Right ventricle myocardium inferior (tissue), 1 donor: ENCODE measurements around the gene MEP1B. TPM values are rescaled to one million over a fixed set of nuclear protein-coding genes. Genes with fewer than 3 reads are reported as not detected.

Experiments used
- ATAC-seq: fragments of 200-7000 bp; cut with Tn5 transposase; one replicate; pipeline ENCODE4 v1.9.1; 2020; ENCODE audit warnings: mild to moderate bottlenecking, moderate library complexity
- DNase-seq: peaks from one replicate; pipeline ENCODE4 v3.0.0; 2021; ENCODE audit errors: missing footprints
- intact Hi-C: fragments of 100-400 bp; cut with DNase I; formaldehyde crosslinking; loops from one replicate; pipeline ENCODE4 v1.11.0; 2022
- total RNA-seq: library from RNA; stranded (reverse); fragmentation: NEBNext Ultra II Directional; extraction: Animal tissue kit (Norgen Biotek cat#: 25700); gene quantifications from one replicate; pipeline ENCODE4 v1.2.1, GENCODE V29; 2021
- donor health status: DM: no; HTN: yes; CAD: no; lungs with severe emphysema.

MEP1B gene
- total RNA-seq, 1 donor from 2014 or later = not detected

GRCh38 chr18:32257084-32257785 is 67.4 kb downstream of the MEP1B start:
- intact Hi-C loops = no loop called here
- no peak for ATAC-seq

DNA sequence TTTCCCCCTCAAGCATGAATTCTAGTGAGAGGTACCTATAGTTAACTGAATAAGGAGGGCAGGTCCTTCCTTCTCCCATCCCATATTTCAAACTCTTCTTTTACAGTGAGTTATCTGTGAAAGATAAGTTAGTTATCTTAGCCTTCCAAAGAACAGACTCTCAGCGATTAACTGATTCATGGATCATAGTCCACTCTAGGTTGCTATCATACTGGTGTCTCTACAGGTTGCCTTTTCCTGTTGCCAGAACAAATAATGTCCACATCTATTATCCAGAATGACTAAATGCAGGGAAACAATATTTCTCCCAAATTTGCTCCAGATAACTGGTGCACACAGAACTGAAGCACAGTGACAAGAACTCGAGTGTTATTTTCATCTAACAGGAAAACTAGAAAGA is 68.3 kb downstream of the MEP1B start:
- no peak for DNase-seq

More at GRCh38 chr18:32257084-32257785, 67.4 kb downstream of the MEP1B start:
- DNase-seq = no peak

DNA sequence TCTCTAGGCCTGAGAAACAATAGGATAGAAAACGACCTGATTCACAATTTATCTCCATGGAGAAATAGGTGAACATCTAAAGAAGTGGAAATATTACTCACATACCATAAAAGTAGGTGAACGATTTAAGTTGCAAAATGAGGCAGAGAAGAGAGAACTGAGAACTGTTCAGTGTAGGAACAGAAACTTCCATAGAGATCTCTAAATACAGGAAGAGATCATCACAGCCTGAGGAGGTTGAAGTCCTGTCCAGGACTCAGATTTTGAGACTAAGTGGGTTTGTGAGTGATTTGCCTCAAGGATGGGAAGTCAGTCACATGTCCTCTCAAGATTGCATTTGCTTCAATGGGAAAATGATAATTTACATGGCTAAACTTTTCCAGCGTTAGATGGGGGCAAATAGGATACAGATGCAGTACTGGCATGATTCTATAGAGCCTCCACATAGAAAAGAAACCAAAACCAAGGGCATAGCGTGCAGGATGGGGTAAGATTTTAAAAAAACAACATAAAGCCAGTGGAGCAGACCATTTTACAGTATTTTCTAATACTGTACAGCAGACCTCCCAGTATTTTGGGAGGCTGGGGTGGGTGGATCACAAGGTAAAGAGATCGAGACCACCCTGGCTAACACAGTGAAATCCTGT is 68.8 kb downstream of the MEP1B start:
- no peak for DNase-seq
- intact Hi-C loops = no loop called here

More for the DNA sequence above, 68.3 kb downstream of the MEP1B start:
- no peak for ATAC-seq
- intact Hi-C loops = no loop called here

GRCh38 chr18:32259553-32259952 is 69.7 kb downstream of the MEP1B start:
- peak; percentile 53 for DNase-seq
- no peak for ATAC-seq
- intact Hi-C loops = no loop called here

More for the DNA sequence above, 68.8 kb downstream of the MEP1B start:
- ATAC-seq = no peak

GRCh38 chr18:32261003-32261402 is 71.2 kb downstream of the MEP1B start:
- intact Hi-C loops = no loop called here
- ATAC-seq (no peak), DNase-seq (no peak)

- no peak for DNase-seq
- ATAC-seq = peak; percentile 54
- intact Hi-C loops = no loop called here
Observed at GRCh38 chr18:32262092-32262491, 72.3 kb downstream of the MEP1B start.

DNA sequence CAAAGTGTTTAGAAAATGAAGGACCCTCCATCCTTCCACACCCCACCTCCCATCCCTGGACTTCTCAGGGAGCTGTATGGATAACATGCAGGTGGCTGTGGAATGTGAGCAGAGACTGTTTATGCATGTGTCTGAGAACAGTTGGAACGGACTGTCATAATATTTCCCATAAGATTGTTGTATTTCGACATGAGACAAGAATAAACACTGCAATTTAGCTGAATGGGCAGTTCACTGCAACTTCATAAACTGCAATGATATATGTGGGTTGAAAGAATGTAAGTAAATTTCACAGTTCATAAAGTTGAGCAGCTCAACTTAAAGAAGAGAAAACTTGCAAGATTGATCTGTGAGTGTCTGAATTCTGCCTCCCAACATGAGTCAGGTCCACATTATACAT is 74.6 kb downstream of the MEP1B start:
- no peak for ATAC-seq
- intact Hi-C loops = no loop called here
- DNase-seq = no peak

GRCh38 chr18:32267463-32267862 is 77.6 kb downstream of the MEP1B start:
- DNase-seq = no peak
- ATAC-seq = no peak
- intact Hi-C loops = no loop called here

Other genes with a start within 250 kb of the MEP1B start
- gene TRAPPC8, start 246.9 kb upstream of the MEP1B start, total RNA-seq = 30.9 TPM
- gene RNF125, start 171.2 kb upstream of the MEP1B start, total RNA-seq = 5.6 TPM
- 8.0 TPM for gene RNF138, start 98.2 kb upstream of the MEP1B start, total RNA-seq